Fibroblast of mammary gland (primary cell): ENCODE measurements around the gene DNAJC25.

Experiments used
- DNase-seq: peaks from one replicate; pipeline ENCODE4 v3.0.0-alpha.2; 2010; ENCODE audit warnings: low read depth
- H3K4me3 ChIP-seq: 2 replicates; pipeline ENCODE4 v1.5.1; 2011; ENCODE audit warnings: low read depth, mild to moderate bottlenecking, low read length, moderate library complexity; ENCODE audit not compliant: control insufficient read depth
- TF ChIP-seq, protein P1 (sequence below): conservative IDR thresholded peaks from 2 replicates; pipeline ENCODE4 v1.5.1; 2011; ENCODE audit warnings: low read depth, low read length, inconsistent platforms; ENCODE audit not compliant: control insufficient read depth, insufficient read depth

The DNAJC25 gene

DNA sequence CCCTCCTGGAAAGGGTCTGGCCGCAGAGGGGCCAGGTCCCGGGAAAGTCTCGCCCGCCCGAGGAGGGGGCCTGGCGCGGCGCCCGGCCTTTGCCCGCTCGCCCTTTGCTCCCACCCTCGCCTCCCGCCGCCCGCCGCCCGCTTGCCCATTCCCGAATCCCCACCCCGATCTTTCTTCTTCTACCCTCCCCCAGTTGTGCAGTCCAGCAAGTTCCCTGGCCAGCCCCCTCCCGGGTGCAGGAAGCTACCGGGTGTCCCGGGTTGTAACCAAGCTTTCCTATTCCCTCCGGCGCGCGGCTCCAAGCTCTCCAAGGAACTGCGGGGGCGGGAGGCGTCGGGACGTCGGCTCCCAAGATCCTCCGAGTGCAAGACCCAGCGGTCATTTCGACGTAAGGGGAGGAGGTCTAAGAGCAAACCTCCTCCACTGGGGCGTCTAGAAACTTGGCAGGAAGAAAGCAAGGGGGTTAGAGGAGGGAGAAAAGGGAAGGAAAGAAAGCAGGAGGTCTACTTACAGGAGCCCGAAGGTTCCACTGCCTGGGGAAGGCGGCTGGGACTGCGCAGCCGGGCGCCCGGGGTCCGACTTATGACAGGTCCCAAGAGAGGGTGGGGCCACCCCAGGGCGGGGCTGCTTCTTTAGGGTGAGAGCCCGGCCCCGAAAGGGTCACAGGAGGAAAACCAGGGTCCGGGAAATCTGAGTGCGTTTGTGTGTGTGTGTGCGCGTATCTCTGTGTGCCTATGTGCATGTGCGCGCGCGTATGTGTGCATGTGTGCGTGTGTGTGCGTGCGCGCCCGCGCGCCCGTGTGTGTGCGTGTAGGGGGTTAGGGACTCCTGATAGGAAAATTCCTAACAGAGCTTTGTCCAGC lies 31.8 kb upstream of the DNAJC25 start, which contains the start of gene PTGR1:
TSS of gene PTGR1 (minus strand) at position 556 of the 863 bp plus-strand sequence. CDS start 2,225 bp downstream, outside the sequence.
- peak; percentile 91 for DNase-seq
- TF ChIP-seq, protein P1, sequence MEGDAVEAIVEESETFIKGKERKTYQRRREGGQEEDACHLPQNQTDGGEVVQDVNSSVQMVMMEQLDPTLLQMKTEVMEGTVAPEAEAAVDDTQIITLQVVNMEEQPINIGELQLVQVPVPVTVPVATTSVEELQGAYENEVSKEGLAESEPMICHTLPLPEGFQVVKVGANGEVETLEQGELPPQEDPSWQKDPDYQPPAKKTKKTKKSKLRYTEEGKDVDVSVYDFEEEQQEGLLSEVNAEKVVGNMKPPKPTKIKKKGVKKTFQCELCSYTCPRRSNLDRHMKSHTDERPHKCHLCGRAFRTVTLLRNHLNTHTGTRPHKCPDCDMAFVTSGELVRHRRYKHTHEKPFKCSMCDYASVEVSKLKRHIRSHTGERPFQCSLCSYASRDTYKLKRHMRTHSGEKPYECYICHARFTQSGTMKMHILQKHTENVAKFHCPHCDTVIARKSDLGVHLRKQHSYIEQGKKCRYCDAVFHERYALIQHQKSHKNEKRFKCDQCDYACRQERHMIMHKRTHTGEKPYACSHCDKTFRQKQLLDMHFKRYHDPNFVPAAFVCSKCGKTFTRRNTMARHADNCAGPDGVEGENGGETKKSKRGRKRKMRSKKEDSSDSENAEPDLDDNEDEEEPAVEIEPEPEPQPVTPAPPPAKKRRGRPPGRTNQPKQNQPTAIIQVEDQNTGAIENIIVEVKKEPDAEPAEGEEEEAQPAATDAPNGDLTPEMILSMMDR = no peak
- peak within 1 kb of the TSS; percentile 82 for H3K4me3 ChIP-seq

- no peak for DNase-seq
- H3K4me3 ChIP-seq = peak overlapping the region; percentile 82
- TF ChIP-seq, protein P1 = no peak
Measured at GRCh38 chr9:111599955-111600343, 31.2 kb upstream of the DNAJC25 start.

DNA sequence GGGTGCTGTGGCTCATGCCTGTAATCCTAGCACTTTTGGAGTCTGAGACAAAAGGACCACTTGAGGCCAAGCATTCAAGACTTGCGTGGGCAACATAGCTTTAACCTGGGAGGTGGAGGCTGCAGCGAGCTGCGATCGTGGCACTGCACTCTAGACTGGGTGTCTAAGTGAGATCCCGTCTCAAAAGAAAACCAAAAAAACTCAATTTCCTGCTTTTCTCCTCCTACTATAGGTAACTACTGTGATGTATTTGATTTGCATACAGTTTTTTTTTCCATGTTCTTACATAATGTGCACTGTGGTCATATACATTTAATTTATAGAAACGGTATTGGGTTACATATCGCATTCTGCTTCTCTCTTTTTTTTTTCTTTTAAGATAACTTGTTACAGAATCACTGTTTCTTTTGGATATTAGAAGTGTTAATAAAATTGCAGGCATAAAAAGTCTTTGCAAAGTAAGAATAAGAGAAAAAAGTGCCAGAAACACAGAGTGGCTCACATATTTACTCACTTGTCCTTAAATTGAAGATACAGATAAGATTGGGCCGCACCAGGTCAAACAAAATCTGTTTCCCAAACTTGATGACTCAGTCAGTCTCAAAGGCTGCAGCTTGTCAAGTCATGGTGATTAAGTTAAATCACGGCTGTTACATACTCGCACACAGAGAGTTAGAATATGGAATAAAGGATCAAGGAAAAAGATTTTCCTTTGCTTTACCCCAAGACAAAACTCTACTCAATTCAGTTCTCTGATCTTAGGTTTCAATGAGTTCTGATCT lies 29.7 kb upstream of the DNAJC25 start:
- peak; percentile 67 for DNase-seq
- TF ChIP-seq, protein P1 = no peak
- H3K4me3 ChIP-seq = no peak overlapping the region

GRCh38 chr9:111603041-111603440 lies 28.1 kb upstream of the DNAJC25 start:
- TF ChIP-seq, protein P1 = no peak
- no peak for DNase-seq
- no peak overlapping the region for H3K4me3 ChIP-seq

GRCh38 chr9:111604054-111604615 lies 27.0 kb upstream of the DNAJC25 start:
- no peak for DNase-seq
- no peak overlapping the region for H3K4me3 ChIP-seq
- TF ChIP-seq, protein P1 = no peak

GRCh38 chr9:111605041-111605559 lies 26.0 kb upstream of the DNAJC25 start:
- H3K4me3 ChIP-seq = no peak overlapping the region

More at GRCh38 chr9:111605041-111605559, 26.0 kb upstream of the DNAJC25 start:
- DNase-seq = no peak
- TF ChIP-seq, protein P1 = no peak
